ENCODE data around the gene APH1B. TPM values are rescaled to one million over a fixed set of nuclear protein-coding genes. Genes with fewer than 3 reads are reported as not detected.

The APH1B gene
- total RNA-seq, 1 donor = 17.7 TPM

DNA sequence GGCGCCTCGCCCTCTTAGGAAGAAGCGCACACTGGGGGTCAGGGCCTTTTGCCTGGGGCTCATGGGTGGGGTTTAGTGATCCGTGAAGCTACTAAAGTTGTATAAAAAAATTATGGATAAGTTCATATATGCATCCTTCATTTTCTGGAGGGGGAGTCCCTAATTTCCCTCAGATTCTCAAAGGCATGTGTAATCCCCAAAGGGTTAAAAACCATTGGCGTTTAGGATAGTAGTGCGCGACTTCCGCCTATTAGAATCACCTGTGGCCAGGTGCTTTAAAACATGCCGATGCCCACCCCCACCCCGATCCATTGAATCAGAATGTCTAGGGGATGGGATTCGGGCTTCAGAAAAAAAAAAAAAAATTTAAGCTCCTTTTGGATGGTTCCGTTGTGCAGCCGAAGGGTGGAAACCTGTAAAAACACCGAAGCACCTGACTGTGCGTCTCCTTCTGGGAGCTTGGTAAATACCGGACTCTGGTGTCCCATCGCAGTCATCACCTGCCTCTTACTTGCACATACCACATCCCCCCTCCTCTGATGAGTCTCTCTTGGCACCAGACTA is 570 bp downstream of the APH1B start:
- peaks cover 2% of the 10 kb centered on the region for H3K79me2 ChIP-seq (ENCODE audit: insufficient read depth, low read length)
- H3K36me3 ChIP-seq (ENCODE audit: insufficient read depth, low read length) = peaks cover 14% of the 10 kb centered on the region
- DNase-seq (ENCODE audit: insufficient read length, low spot score, missing footprints) = peak; percentile 13
- no peaks in the 10 kb centered on the region for H3K27me3 ChIP-seq (ENCODE audit: insufficient read depth, low read length)
- peak overlapping the region; percentile 53 for H3K27ac ChIP-seq (ENCODE audit: low read depth, low read length)
- peak overlapping the region; percentile 89 for H3K4me3 ChIP-seq (ENCODE audit: insufficient read depth, low read length)
- H3K9me3 ChIP-seq (ENCODE audit: low read depth, low read length) = no peaks in the 10 kb centered on the region
- no peaks in the 10 kb centered on the region for H4K20me1 ChIP-seq (ENCODE audit: insufficient read depth, low read length)
- H3K4me2 ChIP-seq (ENCODE audit: insufficient read depth, low read length) = peak overlapping the region; percentile 90
- TF ChIP-seq, protein P1, sequence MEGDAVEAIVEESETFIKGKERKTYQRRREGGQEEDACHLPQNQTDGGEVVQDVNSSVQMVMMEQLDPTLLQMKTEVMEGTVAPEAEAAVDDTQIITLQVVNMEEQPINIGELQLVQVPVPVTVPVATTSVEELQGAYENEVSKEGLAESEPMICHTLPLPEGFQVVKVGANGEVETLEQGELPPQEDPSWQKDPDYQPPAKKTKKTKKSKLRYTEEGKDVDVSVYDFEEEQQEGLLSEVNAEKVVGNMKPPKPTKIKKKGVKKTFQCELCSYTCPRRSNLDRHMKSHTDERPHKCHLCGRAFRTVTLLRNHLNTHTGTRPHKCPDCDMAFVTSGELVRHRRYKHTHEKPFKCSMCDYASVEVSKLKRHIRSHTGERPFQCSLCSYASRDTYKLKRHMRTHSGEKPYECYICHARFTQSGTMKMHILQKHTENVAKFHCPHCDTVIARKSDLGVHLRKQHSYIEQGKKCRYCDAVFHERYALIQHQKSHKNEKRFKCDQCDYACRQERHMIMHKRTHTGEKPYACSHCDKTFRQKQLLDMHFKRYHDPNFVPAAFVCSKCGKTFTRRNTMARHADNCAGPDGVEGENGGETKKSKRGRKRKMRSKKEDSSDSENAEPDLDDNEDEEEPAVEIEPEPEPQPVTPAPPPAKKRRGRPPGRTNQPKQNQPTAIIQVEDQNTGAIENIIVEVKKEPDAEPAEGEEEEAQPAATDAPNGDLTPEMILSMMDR (IDR thresholded peaks at IDR 0.05; ENCODE audit: extremely low read depth, low read depth, low read length) = no peak
- peaks cover 11% of the 10 kb centered on the region for H3K4me1 ChIP-seq (ENCODE audit: insufficient read depth, low read length)
- peak overlapping the region; percentile 70 for H2AFZ ChIP-seq (ENCODE audit: low read length)

DNA sequence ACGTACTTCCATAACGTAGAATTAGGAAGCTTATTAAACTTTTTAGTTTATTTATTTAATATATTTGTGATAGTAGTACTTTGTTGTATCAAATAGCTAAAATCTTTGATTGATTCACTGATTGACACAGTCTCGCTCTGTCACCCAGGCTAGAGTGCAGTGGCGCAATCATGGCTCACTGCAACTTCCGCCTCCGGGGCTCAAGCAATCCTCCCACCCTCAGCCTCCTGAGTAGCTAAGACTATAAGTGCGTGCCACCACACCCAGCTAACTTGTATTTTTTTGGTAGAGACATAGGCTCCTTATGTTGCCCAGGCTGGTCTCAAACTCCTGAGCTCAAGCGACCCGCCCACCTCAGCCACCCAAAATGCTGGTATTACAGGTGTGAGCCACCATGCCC is 5.7 kb downstream of the APH1B start:
- peaks cover 1% of the 10 kb centered on the region for H3K79me2 ChIP-seq (ENCODE audit: insufficient read depth, low read length)
- no peak for DNase-seq (ENCODE audit: insufficient read length, low spot score, missing footprints)
- no peaks in the 10 kb centered on the region for H4K20me1 ChIP-seq (ENCODE audit: insufficient read depth, low read length)
- peaks cover 12% of the 10 kb centered on the region for H3K4me1 ChIP-seq (ENCODE audit: insufficient read depth, low read length)
- no peak overlapping the region for H3K4me2 ChIP-seq (ENCODE audit: insufficient read depth, low read length)
- no peaks in the 10 kb centered on the region for H3K9me3 ChIP-seq (ENCODE audit: low read depth, low read length)
- TF ChIP-seq, protein P1 (IDR thresholded peaks at IDR 0.05; ENCODE audit: extremely low read depth, low read depth, low read length) = no peak
- no peak overlapping the region for H3K27ac ChIP-seq (ENCODE audit: low read depth, low read length)
- H2AFZ ChIP-seq (ENCODE audit: low read length) = no peak overlapping the region
- no peaks in the 10 kb centered on the region for H3K27me3 ChIP-seq (ENCODE audit: insufficient read depth, low read length)
- peaks cover 34% of the 10 kb centered on the region for H3K36me3 ChIP-seq (ENCODE audit: insufficient read depth, low read length)
- no peak overlapping the region for H3K4me3 ChIP-seq (ENCODE audit: insufficient read depth, low read length)

DNA sequence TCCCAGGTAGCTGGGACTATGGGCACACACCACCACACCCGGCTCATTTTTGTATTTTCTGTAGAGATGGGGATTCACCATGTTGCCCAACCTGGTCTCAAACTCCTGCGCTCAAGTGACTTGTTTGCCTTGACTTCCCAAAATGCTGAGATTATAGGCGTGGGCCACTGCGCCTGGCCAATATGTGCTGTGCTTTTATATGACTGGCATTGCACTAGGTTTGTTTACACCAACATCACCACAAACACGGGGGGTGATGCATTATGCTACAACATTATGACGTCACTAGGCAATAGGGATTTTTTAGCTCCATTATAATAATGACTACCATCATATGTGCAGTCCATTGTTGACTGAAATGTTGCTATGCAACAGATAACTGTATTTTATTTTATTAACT is 6.9 kb downstream of the APH1B start:
- Histone ChIP-seq H3K79me2 (ENCODE audit: insufficient read depth, low read length) (no peaks in the 10 kb centered on the region), H3K27ac (ENCODE audit: low read depth, low read length) (no peak overlapping the region), H3K27me3 (ENCODE audit: insufficient read depth, low read length) (no peaks in the 10 kb centered on the region), H3K9me3 (ENCODE audit: low read depth, low read length) (no peaks in the 10 kb centered on the region), H3K4me3 (ENCODE audit: insufficient read depth, low read length) (no peak overlapping the region), H2AFZ (ENCODE audit: low read length) (no peak overlapping the region), H3K4me2 (ENCODE audit: insufficient read depth, low read length) (no peak overlapping the region), H3K36me3 (ENCODE audit: insufficient read depth, low read length) (peaks cover 34% of the 10 kb centered on the region), H4K20me1 (ENCODE audit: insufficient read depth, low read length) (no peaks in the 10 kb centered on the region), H3K4me1 (ENCODE audit: insufficient read depth, low read length) (peaks cover 12% of the 10 kb centered on the region)
- TF ChIP-seq, protein P1 (IDR thresholded peaks at IDR 0.05; ENCODE audit: extremely low read depth, low read depth, low read length) = no peak
- DNase-seq (ENCODE audit: insufficient read length, low spot score, missing footprints) = no peak

DNA sequence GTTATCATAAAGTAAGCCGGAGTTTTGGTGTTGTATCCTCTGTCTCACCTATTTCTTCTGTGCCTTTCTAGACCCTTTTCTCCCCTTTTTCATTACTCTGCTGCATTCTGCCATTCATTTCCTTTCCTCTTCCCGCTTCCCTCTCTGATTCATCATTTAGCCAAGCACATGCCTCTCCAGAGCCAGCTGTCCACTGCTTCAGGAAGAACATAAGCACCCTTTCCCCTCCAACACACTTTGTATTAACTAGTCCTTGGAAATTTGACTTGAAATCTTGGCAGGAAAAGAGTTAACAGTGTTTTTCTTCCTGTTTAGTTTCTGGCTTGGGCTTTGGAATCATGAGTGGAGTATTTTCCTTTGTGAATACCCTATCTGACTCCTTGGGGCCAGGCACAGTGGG is 9.7 kb downstream of the APH1B start:
- no peaks in the 10 kb centered on the region for H4K20me1 ChIP-seq (ENCODE audit: insufficient read depth, low read length)
- peaks cover 25% of the 10 kb centered on the region for H3K36me3 ChIP-seq (ENCODE audit: insufficient read depth, low read length)
- peak overlapping the region; percentile 47 for H3K27ac ChIP-seq (ENCODE audit: low read depth, low read length)
- peak overlapping the region; percentile 9 for H2AFZ ChIP-seq (ENCODE audit: low read length)
- DNase-seq (ENCODE audit: insufficient read length, low spot score, missing footprints) = no peak
- no peaks in the 10 kb centered on the region for H3K79me2 ChIP-seq (ENCODE audit: insufficient read depth, low read length)
- no peaks in the 10 kb centered on the region for H3K9me3 ChIP-seq (ENCODE audit: low read depth, low read length)
- no peak overlapping the region for H3K4me2 ChIP-seq (ENCODE audit: insufficient read depth, low read length)
- no peaks in the 10 kb centered on the region for H3K27me3 ChIP-seq (ENCODE audit: insufficient read depth, low read length)
- H3K4me1 ChIP-seq (ENCODE audit: insufficient read depth, low read length) = peaks cover 28% of the 10 kb centered on the region
- TF ChIP-seq, protein P1 (IDR thresholded peaks at IDR 0.05; ENCODE audit: extremely low read depth, low read depth, low read length) = no peak
- no peak overlapping the region for H3K4me3 ChIP-seq (ENCODE audit: insufficient read depth, low read length)
